Measurements from ENCODE around the gene ITGA2B. TPM values are rescaled to one million over a fixed set of nuclear protein-coding genes. Genes with fewer than 3 reads are reported as not detected.
A peak's percentile ranks its signal among the peaks of the same experiment; 100 is the strongest.

Gene ITGA2B
- total and polyA plus RNA-seq, 2 of the 13 experiments (the other 11 are each of a cell fraction or from before 2014, with no cell fraction given): 0.38 to 1.1 TPM

GRCh38 chr17:44345454-44346026 lies 43.9 kb downstream of the ITGA2B start (continued):
- TF ChIP-seq REST (IDR thresholded peaks at IDR 0.05; ENCODE audit: borderline replicate concordance in 1 of 2, low read depth in 1 of 2, low read length in 2 of 2): no peak; a peak in 1 of 4 replicates
- no peak for TF ChIP-seq NFYC (CRISPR knock-in tag; IDR thresholded peaks at IDR 0.05)
- peak; percentile 22; the same call in 1 of the 2 replicates for TF ChIP-seq ELF1 (CRISPR knock-in tag; IDR thresholded peaks at IDR 0.05)
- no peak for TF ChIP-seq FOXA1 (IDR thresholded peaks at IDR 0.05)
- TF ChIP-seq FOXA1 (CRISPR knock-in tag; IDR thresholded peaks at IDR 0.05): no peak
- TF ChIP-seq STAT5B (CRISPR knock-in tag; IDR thresholded peaks at IDR 0.05): no peak
- peak; percentile 20; the same call in 1 of the 2 replicates for TF ChIP-seq ETV5 (CRISPR knock-in tag; IDR thresholded peaks at IDR 0.05; ENCODE audit: borderline replicate concordance)
- TF ChIP-seq GRHL1 (CRISPR knock-in tag; conservative IDR thresholded peaks at IDR 0.05): no peak
- no peak for TF ChIP-seq ZFY (CRISPR knock-in tag; IDR thresholded peaks at IDR 0.05)
- no peak for TF ChIP-seq TFDP2 (CRISPR knock-in tag; IDR thresholded peaks at IDR 0.05)
- no peak for TF ChIP-seq RELA (CRISPR knock-in tag; IDR thresholded peaks at IDR 0.05)
- TF ChIP-seq ZNF761 (CRISPR knock-in tag; conservative IDR thresholded peaks at IDR 0.05): no peak
- 0 out of 2 replicates have a peak, but pooled peaks have one; percentile 38 for TF ChIP-seq PAX8 (CRISPR knock-in tag; IDR thresholded peaks at IDR 0.05; ENCODE audit: borderline replicate concordance)
- no peak for TF ChIP-seq RCOR2 (CRISPR knock-in tag; IDR thresholded peaks at IDR 0.05)
- no peak for TF ChIP-seq REL (CRISPR knock-in tag; conservative IDR thresholded peaks at IDR 0.05)
- TF ChIP-seq ZNF431 (CRISPR knock-in tag; IDR thresholded peaks at IDR 0.05; ENCODE audit: borderline replicate concordance, low read depth): no peak
- peak; percentile 43; the same call in 1 of the 2 replicates for TF ChIP-seq STAT6 (CRISPR knock-in tag; IDR thresholded peaks at IDR 0.05; ENCODE audit: borderline replicate concordance)
- no peak for TF ChIP-seq ZNF180 (CRISPR knock-in tag; IDR thresholded peaks at IDR 0.05; ENCODE audit: borderline replicate concordance, low read depth)
- no peak for TF ChIP-seq ARNT2 (CRISPR knock-in tag; IDR thresholded peaks at IDR 0.05; ENCODE audit: low read depth)
